ENCODE results near the gene IFITM1.
"Not testable (repeated sequence)": the region's sequence is repeated elsewhere in the genome, so short reads cannot be mapped to it uniquely, and the experiment has no call there.

IFITM1 gene

DNA sequence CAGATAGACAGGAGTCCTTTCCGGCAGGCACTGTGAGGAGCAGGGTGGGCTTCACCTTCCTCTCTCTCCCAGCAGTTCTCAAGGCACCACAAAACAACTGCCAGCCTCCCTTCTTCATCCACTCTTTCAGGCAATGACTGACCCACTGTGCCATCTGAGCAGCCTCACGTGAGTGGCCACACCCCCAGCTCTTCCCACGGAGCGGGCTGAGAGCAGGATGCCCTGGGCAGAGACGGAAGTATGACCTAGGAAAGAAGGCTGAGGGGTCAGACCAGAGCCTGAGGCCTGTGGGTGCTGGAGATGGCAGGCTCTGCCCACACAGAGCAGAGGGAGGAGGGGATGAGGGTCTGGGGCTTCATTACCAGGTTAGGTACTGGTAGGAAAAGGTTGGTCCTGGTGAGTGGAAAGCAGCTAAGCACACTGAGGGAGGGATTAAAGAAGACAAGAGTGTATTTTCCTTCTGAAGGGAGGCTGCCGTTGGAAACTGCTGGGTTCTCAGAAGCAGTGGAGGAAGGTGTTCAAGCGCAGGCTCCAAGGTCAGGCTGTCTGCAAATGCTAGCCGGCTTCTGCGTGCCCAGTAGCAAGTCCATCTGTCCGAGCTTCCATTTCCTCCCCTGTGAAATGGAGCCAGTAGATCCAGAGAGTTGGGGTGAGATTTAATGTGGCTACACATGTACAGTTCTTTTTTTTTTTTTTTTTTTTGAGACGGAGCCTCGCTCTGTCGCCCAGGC lies 31.0 kb upstream of the IFITM1 start:
- no peak for DNase-seq (ENCODE audit: low spot score)

DNA sequence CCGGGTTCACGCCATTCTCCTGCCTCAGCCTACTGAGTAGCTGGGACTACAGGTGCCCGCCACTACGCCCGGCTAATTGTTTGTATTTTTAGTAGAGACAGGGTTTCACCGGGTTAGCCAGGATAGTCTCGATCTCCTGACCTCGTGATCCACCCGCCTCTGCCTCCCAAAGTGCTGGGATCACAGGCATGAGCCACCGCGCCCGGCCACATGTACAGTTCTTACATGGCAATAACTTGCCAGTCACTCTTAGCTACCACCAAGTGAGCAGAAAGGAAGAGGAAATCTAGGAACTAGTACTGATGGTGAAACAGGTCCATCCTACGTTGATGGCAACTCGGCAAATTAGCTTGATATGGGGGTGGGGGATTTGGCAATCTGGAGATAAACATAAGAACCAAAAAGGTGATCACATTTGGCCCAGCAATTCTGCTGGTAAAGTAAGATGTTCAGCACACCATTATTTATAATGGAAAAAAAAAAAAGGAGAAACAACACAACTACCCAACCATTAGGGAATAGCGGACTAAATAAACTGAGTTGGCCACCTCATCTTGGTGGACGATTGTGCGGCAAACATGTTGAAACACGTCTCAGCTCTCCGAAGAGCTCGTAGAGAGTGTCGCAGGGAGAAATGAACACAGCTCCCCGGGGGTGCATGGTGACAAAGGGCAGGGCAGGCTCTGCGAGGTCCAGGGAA lies 30.3 kb upstream of the IFITM1 start:
- no peak for DNase-seq (ENCODE audit: low spot score)

DNA sequence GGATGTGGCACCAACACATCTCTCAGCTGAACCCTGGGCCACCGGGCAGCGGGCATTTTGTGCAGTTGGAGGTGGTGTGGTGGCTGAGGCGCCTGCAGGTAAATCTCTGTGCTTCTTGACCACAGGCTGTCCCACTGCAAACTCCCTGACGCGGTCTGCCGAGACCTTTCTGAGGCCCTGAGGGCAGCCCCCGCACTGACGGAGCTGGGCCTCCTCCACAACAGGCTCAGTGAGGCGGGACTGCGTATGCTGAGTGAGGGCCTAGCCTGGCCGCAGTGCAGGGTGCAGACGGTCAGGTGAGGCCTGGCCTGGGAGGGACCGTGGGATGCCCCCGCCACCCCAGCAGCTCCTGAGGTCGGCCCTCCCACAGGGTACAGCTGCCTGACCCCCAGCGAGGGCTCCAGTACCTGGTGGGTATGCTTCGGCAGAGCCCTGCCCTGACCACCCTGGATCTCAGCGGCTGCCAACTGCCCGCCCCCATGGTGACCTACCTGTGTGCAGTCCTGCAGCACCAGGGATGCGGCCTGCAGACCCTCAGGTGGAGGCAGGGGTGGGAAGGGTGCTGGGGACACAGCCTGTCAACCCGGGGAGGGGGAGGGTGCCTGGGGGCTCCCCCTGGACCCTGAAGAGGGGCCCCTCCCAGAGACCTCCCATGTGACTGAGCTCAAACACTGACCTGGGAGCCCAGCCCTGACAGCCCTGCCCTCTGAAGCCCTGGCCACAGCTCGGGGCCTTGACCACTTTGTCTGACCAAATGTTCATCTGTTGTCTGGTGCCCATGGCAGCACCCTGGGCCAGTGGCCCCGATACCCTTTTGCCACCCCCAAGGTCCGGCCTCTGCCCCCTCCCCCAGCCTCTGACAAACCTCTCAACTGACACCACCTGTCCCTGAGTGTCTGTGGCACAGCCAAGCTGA lies 29.5 kb upstream of the IFITM1 start:
- DNase-seq (ENCODE audit: low spot score): no peak

DNA sequence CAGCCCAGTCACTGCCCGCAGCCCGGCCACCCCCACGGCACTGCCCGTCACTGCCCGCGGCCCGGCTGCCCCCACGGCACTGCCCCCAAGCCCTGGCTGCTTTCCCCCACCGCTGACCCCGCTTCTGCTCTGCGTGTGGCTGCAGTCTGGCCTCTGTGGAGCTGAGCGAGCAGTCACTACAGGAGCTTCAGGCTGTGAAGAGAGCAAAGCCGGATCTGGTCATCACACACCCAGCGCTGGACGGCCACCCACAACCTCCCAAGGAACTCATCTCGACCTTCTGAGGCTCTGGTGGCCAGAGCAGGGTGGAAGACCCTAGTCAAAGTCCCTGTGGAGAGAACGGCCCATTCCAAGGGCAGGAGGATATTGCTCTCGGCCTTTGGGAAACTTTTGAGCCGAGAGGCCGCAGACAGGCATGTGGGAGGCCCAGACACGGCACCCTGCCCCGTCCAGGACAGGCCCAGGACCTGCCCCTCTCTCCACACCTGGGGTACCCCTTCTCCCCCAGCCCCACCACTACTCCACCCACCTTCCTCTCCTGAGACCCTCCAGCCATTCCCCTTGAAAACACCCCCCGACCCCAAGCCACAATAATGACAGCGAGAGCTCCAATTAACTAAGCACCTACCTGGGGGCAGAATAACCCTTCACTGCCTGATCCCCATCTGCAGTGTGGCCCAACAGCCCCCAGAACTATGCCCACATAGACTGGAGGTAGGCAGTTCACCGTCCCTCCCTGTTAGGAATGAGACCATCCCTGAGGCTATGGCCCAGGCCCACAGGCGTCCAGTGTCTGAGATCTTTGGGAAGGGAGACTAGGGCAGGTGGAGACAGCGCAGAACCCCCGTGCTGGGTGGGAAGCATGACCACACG lies 28.6 kb upstream of the IFITM1 start:
- DNase-seq (ENCODE audit: low spot score): no peak

DNA sequence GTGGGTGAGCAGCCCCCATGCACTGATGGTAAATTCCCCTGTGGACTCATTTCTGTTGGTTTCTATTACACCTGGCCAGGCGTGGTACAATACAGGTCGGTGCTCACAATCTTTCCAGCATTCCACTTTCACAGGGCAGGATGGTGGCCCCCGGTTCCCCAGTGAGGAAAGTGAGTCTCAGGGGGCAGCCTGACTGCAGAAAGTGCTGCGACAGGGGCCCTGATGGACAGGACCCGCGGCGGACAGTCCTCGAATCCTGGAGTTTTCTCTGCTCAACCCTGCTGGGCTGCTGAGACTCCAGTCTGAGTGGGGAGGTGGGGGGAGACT lies 28.0 kb upstream of the IFITM1 start:
- DNase-seq (ENCODE audit: low spot score): no peak

DNA sequence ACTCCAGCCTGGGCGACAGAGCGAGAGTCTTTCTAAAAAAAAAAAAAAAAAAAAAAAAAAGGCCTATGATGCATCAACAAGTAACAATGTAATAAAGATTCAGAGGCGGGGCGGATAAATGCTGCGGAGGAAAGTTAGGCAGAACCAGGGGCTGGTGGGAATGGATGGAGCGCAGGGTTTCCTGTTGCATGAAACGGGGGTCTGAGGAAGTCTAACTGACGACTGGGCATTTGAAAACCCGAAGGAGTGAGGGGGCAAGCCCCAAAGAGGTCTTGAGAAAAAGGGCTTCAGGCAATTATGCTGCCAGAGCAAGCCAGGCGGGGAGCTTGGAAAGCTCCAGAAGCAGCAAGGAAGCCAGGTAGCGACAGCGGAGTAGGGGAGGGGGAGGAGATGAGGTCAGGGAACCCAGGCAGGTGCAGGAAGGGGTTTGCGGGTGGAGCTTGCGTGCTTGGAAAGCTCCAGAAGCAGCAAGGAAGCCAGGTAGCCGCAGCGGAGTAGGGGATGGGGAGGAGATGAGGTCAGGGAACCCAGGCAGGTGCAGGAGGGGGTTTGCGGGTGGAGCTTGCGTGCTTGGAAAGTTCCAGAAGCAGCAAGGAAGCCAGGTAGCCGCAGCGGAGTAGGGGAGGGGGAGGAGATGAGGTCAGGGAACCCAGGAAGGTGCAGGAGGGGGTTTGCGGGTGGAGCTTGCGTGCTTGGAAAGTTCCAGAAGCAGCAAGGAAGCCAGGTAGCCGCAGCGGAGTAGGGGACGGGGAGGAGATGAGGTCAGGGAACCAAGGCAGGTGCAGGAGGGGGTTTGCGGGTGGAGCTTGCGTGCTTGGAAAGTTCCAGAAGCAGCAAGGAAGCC lies 26.6 kb upstream of the IFITM1 start:
- not testable (repeated sequence) for DNase-seq (ENCODE audit: low spot score)

DNA sequence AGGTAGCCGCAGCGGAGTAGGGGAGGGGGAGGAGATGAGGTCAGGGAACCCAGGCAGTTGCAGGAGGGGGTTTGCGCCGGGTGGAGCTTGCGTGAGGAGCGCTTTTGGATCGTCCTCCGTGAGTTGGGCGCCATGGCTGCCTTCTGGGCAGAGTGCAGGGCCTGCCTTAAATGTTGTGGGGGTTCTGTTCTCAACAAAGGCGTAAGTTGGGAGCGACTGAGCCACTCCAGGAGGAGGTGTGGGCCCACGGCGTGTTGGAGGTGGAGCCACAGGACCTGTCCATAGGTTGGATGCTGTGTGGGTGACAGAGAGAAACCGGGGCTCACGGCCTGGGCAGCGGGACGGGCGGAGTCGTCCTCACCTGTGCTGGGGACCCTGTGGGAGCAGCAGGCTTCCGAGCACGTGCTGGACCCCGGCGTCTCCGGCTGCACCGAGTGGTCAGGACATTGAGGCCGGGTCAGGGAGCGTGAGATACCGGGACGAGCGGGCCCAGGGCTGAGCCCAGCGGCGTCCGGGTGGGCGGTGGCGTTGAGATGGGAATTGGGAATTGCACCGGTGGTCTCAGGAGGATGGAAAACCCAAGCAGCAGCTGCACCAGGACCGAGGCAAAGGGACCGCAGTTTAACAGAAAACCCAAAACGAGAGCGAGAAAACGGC lies 25.9 kb upstream of the IFITM1 start:
- DNase-seq (ENCODE audit: low spot score): no peak

DNA sequence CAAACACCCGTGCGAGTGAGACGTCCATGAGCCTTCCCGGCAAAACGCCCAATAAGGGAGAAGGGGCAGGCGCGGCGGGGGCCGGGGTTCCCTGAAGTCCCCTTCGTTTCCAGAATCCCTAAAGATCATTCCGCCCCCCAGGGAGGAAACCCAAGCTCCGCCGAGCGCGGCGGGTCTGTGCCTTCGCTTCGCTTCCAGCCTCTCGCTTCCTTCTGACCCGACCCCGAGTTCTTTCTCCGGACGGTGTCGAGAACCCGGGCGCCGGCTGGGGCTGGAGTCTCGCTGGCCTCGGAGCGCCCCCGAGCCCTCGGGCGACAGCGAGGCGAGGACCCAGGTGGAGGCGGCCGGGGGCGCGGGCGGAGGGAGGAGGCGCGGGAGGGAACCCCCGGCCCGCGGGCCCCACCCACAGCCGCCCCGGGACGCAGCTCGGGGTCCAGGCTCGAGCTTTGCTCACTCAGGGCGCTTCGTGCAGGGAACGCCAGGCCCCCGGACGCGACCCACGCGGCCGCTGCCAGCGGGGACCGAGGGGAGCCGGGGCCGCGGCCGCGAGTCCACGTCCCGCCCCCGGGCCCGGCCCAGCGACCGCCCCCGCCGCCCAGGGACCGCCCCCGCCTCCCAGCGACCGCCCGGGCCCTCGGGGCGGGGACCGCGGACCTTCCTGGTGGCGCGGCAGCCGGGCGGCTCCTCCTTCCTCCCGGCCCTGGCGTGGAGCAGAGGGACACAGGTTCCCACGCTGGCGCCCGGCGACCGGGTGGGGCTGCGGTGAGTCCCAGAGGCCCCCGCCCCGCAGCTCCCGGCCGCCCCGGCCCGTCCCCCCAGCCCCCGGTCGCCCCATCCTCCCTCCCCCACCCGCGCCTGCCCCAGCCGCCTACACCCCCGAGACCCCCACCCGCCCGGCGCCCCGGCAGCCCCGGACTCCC lies 25.1 kb upstream of the IFITM1 start, which contains the start of gene PGGHG:
PGGHG (plus strand) TSS at position 649 of the 920 bp plus-strand sequence. CDS start 691 bp downstream, outside the sequence.
- no peak for DNase-seq (ENCODE audit: low spot score)

DNA sequence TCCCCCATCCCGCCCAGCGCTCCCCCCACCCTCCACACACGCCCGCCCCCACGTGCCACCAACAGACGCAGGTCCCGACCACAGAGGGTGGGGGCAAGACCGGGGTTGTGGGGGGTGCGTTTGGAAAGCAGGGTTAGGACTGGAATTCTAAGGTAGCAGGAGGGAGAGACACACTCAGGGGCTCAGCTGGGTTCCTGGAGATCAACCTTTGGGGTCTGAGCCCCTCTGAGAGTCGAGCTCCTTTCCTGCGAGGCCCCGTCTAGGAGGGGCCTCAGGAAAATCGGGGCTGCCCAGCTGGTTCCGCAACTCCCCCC lies 24.5 kb upstream of the IFITM1 start:
- DNase-seq (ENCODE audit: low spot score): no peak

DNA sequence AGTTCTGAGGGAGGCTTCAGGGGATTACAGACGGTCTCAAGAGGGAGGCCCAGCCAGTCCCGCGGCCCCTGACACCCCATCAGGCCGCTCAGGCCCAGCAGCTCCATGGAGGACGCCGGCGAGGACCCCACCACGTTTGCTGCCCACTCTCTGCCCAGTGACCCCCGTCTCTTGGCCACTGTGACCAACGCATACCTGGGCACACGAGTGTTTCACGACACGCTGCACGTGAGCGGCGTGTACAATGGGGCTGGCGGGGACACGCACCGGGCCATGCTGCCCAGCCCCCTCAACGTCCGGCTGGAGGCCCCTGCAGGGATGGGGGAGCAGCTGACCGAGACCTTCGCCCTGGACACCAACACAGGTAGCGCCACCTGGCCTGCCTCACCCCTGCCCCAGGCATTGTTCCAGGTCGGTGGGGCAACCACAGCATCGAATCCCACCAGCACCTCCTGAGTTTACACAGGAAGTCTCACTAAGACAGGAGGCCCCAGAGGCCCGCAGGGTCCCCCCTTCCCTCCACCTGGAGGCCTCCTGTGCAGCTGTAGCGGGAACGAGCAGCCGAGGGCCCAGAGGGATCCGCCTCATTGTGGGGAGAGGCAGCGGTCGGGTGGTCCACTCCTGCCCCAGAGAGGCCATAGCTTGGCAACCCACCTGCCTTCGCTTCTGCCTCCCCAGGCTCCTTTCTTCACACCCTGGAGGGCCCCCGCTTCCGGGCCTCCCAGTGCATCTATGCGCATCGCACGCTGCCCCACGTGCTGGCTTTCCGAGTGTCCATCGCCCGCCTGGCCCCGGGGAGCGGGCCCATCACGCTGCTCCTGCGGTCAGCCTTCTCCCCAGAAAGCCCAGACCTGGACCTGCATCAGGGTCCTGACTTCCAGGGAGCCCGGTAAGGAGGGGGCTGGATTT lies 23.9 kb upstream of the IFITM1 start:
- no peak for DNase-seq (ENCODE audit: low spot score)

DNA sequence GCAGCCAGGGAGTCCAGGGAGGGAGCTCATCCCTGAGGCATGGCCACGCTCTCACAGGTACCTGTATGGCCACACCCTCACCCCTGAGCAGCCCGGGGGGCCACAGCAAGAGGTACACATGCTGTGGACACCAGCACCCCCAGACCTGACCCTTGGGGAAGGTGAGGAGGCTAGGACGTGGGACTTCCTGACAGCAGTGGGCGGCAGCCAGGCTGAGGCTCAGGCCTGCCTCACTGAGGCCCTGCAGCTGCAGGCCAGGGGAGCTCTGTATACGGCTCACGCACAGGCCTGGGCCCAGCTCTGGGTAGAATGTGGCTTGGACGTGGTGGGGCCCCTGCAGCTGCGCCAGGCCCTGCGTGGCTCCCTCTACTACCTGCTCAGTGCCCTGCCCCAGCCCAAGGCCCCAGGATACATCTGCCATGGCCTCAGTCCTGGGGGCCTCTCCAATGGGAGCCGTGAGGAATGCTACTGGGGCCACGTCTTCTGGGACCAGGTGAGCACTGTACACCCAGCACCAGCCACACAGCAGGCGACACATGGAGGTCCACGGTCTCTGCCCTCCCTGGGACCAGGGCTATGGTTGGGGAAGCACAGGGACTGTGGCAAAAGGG lies 23.1 kb upstream of the IFITM1 start:
- no peak for DNase-seq (ENCODE audit: low spot score)

DNA sequence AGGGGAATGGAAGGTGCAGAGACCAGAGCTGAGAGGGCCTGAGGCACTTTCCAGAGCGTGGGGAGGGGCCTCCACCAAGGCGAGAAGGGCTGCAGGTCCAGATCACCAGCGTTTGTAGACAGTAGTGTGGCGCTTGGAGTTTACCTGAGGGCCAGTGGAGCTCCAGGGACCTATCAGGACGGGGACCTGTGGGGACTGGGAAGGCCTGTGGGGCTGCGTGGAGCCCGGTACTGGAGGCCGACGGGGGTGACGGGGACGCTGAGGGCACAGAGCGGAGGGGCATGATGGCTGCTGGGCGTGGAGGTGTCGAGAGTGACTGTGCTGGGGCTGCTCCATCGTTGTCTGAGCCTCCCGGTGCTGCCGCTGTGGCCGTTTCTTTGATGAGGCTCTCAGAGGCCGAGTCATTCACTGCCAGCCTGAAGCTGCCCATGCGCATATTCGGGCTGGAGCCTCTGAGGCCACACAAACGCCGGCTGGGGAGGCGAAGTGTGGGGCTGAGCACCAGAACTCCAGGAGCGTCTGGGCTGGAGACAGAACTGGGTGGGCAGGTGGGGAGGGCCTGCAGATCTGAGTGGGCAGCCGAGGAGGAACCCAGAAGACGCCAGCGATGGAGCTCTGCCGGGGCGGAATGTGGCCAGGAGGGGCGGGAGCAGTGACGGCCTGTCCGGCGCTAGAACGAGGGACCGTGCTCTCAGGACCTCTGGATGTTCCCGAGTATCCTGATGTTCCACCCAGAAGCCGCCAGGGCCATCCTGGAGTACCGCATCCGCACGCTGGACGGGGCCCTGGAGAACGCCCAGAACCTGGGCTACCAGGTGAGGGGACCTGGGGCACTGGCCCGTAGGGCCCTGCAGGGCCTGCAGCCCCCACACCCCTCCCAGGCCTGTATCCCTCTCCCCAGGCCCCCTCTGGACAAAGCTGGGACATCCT lies 22.3 kb upstream of the IFITM1 start:
- no peak for DNase-seq (ENCODE audit: low spot score)

DNA sequence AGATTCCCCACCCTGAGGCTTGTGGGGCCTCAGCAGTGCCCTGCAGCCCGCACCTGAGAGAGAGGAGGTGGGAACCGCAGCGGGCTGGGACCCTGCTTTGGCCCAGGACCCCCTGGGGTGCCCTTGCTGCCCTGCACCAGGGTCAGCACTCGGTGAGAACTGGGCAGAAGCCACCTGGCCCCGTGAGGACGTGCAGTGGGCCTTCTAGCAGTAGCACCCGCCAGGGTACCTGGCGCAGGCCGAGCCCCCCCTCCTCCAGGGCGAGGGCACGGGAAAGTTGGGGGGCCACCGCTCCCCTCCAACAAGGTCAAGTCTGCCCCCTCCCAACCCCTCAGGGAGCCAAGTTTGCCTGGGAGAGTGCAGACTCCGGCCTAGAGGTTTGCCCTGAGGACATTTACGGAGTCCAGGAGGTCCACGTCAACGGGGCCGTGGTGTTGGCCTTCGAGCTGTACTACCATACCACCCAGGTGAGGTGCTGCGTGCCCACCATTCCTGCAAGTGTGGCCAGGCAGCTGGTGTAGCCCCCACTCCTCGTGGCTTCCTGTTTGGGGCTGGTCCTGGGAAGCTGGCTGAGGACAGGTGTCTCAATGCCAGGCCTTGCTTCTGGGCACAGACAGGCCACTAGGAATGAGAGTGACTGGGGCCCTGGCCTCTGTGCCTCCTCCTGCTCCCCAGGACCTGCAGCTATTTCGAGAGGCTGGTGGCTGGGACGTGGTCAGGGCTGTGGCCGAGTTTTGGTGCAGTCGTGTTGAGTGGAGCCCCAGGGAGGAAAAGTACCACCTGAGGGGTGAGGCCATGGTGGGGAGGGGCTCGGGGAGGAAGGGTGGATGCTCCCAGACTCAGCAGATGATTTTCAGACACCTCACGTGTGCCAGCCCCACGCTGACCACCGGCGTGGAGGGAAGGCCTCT lies 21.4 kb upstream of the IFITM1 start:
- no peak for DNase-seq (ENCODE audit: low spot score)

DNA sequence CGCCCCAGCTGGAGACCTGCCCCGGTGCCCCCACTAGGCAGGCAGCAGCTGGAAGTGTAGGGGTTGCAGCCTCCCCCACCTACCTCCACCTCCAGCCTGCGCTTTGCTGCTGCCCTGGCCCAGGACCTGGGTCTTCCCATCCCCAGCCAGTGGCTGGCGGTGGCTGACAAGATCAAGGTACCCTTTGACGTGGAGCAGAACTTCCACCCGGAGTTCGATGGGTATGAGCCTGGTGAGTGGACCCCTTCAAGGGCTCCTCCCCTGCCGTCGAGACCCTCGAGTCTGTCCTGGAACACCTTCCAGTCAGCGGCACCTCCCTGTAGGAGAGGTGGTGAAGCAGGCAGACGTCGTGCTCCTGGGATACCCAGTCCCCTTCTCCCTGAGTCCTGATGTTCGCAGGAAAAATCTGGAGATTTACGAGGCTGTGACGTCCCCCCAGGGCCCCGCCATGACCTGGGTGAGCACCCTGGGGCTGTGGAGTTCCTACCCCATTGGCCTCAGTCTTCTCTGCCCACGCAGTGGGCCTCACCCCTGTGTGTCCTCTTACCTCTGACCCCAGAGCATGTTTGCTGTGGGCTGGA lies 20.5 kb upstream of the IFITM1 start:
- no peak for DNase-seq (ENCODE audit: low spot score)
